Prostate gland (tissue), 2 donors: ENCODE data around the gene PHAF1. TPM values are rescaled to one million over a fixed set of nuclear protein-coding genes. Genes with fewer than 3 reads are reported as not detected.

Source experiments
- DNase-seq: peaks from one replicate; pipeline ENCODE4 v3.0.0-alpha.2; 2019; ENCODE audit warnings: low spot score
- H3K27ac ChIP-seq, 2 donors: fragments of 200-600 bp; sonication (generic); 2 replicates each; pipeline ENCODE4 v1.5.1; 2017 to 2019
- H3K27me3 ChIP-seq: fragments of 200-600 bp; sonication (generic); replicated peaks from 2 replicates; pipeline ENCODE4 v1.5.1; 2019; ENCODE audit not compliant: insufficient read depth
- H3K36me3 ChIP-seq, 2 donors: fragments of 200-600 bp; sonication (generic); 1 replicate in 1 of 2; 2 replicates in 1 of 2; pipeline versions ENCODE4 v1.5.1 to v1.8.1; 2017 to 2019
- H3K4me1 ChIP-seq: fragments of 200-600 bp; sonication (generic); replicated peaks from 2 replicates; pipeline ENCODE4 v1.5.1; 2019
- H3K4me3 ChIP-seq, 2 donors: fragments of 200-600 bp; sonication (generic); 2 replicates each; pipeline ENCODE4 v1.5.1; 2017 to 2019
- H3K9me3 ChIP-seq: fragments of 200-600 bp; sonication (generic); 2 replicates; pipeline ENCODE4 v1.5.1; 2017
- CTCF ChIP-seq, 4 experiments: fragments of 200-600 bp in 2 of 4; fragments of 450-650 bp in 2 of 4; sonication (generic) in 2 of 4; IDR thresholded peaks; 1 replicate in 3 of 4; 2 replicates in 1 of 4; pipeline ENCODE4 v1.5.1; 2016 to 2019; ENCODE audit warnings: antibody characterized with exemption in 4 of 4, mild to moderate bottlenecking in 2 of 4, moderate library complexity in 2 of 4
- POLR2A ChIP-seq: fragments of 450-650 bp; IDR thresholded peaks from one replicate; pipeline ENCODE4 v1.6.1; 2016; ENCODE audit warnings: antibody characterized with exemption, mild to moderate bottlenecking
- POLR2AphosphoS5 ChIP-seq: sonication (generic); formaldehyde crosslinking; IDR thresholded peaks from one replicate; pipeline ENCODE4 v1.6.1; 2017; ENCODE audit warnings: antibody characterized with exemption
- WGBS: methylation state at CpG from one replicate; pipeline ENCODE4 v1.1.5; 2018; 5-methylcytosine and 5-hydroxymethylcytosine counted together
- intact Hi-C: fragments of 100-400 bp; cut with DNase I; formaldehyde crosslinking; loops from one replicate; pipeline ENCODE4 v1.14.2; 2022
- total RNA-seq, 2 donors: library from RNA; depleted of rRNA; stranded (reverse); fragments of >200 nt; gene quantifications; one replicate each; pipeline ENCODE4 v1.1.0, GENCODE V29; 2016

The PHAF1 gene
- total RNA-seq, 2 donors from 2014 or later = 30.1 to 31.9 TPM

GRCh38 chr16:67101311-67102082 is 8.2 kb upstream of the PHAF1 start:
- no peak for DNase-seq
- H3K4me1 ChIP-seq = no peaks in the 10 kb centered on the region
- TF ChIP-seq CTCF (IDR thresholded peaks at IDR 0.05) = no peak
- no peak for TF ChIP-seq POLR2AphosphoS5
- TF ChIP-seq POLR2A = no peak
- intact Hi-C loops = no loop called here
- H3K4me3 ChIP-seq = no peak overlapping the region
- no peaks in the 10 kb centered on the region for H3K27me3 ChIP-seq
- H3K9me3 ChIP-seq = no peaks in the 10 kb centered on the region
- WGBS = 88% methylated on average over 4 of the region's 4 CpGs
- no peaks in the 10 kb centered on the region for H3K36me3 ChIP-seq
- no peak overlapping the region for H3K27ac ChIP-seq

- intact Hi-C loops = no loop called here
- no peak for TF ChIP-seq POLR2AphosphoS5
- TF ChIP-seq POLR2A = no peak
- no peak for TF ChIP-seq CTCF (IDR thresholded peaks at IDR 0.05)
- no peaks in the 10 kb centered on the region for H3K27me3 ChIP-seq
- no peaks in the 10 kb centered on the region for H3K4me1 ChIP-seq
- H3K9me3 ChIP-seq = no peaks in the 10 kb centered on the region
- DNase-seq = no peak
- H3K4me3 ChIP-seq = no peak overlapping the region
- H3K36me3 ChIP-seq = no peaks in the 10 kb centered on the region
- H3K27ac ChIP-seq = no peak overlapping the region
- 62% methylated on average over 4 of the region's 4 CpGs for WGBS
Measured at GRCh38 chr16:67104061-67104460, 5.7 kb upstream of the PHAF1 start.

- Histone ChIP-seq H3K4me3 (no peak overlapping the region), H3K36me3 (no peaks in the 10 kb centered on the region), H3K9me3 (no peaks in the 10 kb centered on the region), H3K4me1 (no peaks in the 10 kb centered on the region), H3K27ac (peak overlapping the region in 1 of 2 donors; percentile 50), H3K27me3 (no peaks in the 10 kb centered on the region)
- peak; percentile 82 for DNase-seq
- TF ChIP-seq CTCF (IDR thresholded peaks at IDR 0.05) (no peak), POLR2AphosphoS5 (peak; percentile 70)
- WGBS = 52% methylated on average over 6 of the region's 6 CpGs
- intact Hi-C loops = no loop called here
Measured at GRCh38 chr16:67104845-67105244, 4.9 kb upstream of the PHAF1 start.

GRCh38 chr16:67105246-67105645 is 4.5 kb upstream of the PHAF1 start:
- no peaks in the 10 kb centered on the region for H3K36me3 ChIP-seq
- H3K4me1 ChIP-seq = no peaks in the 10 kb centered on the region
- H3K4me3 ChIP-seq = no peak overlapping the region
- WGBS = 87% methylated on average over 2 of the region's 2 CpGs
- intact Hi-C loops = no loop called here
- H3K9me3 ChIP-seq = no peaks in the 10 kb centered on the region
- H3K27me3 ChIP-seq = no peaks in the 10 kb centered on the region
- DNase-seq = no peak
- peak overlapping the region in 1 of 2 donors; percentile 50 for H3K27ac ChIP-seq
- TF ChIP-seq CTCF (IDR thresholded peaks at IDR 0.05) (no peak), POLR2AphosphoS5 (no peak), POLR2A (no peak)

GRCh38 chr16:67105881-67106280 is 3.9 kb upstream of the PHAF1 start:
- TF ChIP-seq CTCF (IDR thresholded peaks at IDR 0.05) (no peak), POLR2A (no peak), POLR2AphosphoS5 (peak; percentile 16)
- H3K27me3 ChIP-seq = no peaks in the 10 kb centered on the region
- intact Hi-C loops = no loop called here
- peak overlapping the region in 1 of 2 donors; percentile 50 for H3K27ac ChIP-seq
- H3K4me1 ChIP-seq = no peaks in the 10 kb centered on the region
- H3K9me3 ChIP-seq = no peaks in the 10 kb centered on the region
- no peak overlapping the region for H3K4me3 ChIP-seq
- no peak for DNase-seq
- WGBS = 43% methylated on average over 5 of the region's 5 CpGs
- H3K36me3 ChIP-seq = no peaks in the 10 kb centered on the region
